Lung (tissue), 12 donors: Measurements from ENCODE around the gene TIMM8B. TPM values are rescaled to one million over a fixed set of nuclear protein-coding genes. Genes with fewer than 3 reads are reported as not detected.
A peak's percentile ranks its signal among the peaks of the same experiment; 100 is the strongest.
"Not testable (repeated sequence)": the region's sequence is repeated elsewhere in the genome, so short reads cannot be mapped to it uniquely, and the experiment has no call there.

Experiments
- ATAC-seq: fragments of 200-7000 bp; cut with Tn5 transposase; one replicate; pipeline ENCODE4 v1.9.1; 2020; ENCODE audit warnings: moderate number of reproducible peaks; ENCODE audit not compliant: insufficient read depth, low FRiP score
- DNase-seq, 3 donors: peaks; one replicate each; pipeline ENCODE4 v3.0.0-alpha.2; 2013 to 2017
- H3K27ac ChIP-seq, 2 donors: one replicate each; pipeline ENCODE4 v1.5.1; 2013; ENCODE audit warnings: mild to moderate bottlenecking in 2 of 2, moderate library complexity in 2 of 2, control low read depth in 1 of 2, inconsistent platforms in 1 of 2, low read depth in 1 of 2, low read length in 1 of 2
- H3K27me3 ChIP-seq, 3 donors: one replicate each; pipeline ENCODE4 v1.5.1; 2013; ENCODE audit warnings: low read length in 2 of 3; ENCODE audit not compliant: control insufficient read depth in 3 of 3, insufficient read depth in 3 of 3
- H3K36me3 ChIP-seq, 4 donors: one replicate each; pipeline ENCODE4 v1.5.1; 2013; ENCODE audit warnings: low read length in 4 of 4, mild to moderate bottlenecking in 1 of 4, moderate library complexity in 1 of 4; ENCODE audit not compliant: control insufficient read depth in 4 of 4, insufficient read depth in 4 of 4
- H3K4me1 ChIP-seq, 5 donors: one replicate each; pipeline ENCODE4 v1.5.1; 2013; ENCODE audit warnings: low read length in 5 of 5, mild to moderate bottlenecking in 2 of 5, moderate library complexity in 1 of 5; ENCODE audit not compliant: control insufficient read depth in 5 of 5, insufficient read depth in 5 of 5
- H3K4me3 ChIP-seq: one replicate; pipeline ENCODE4 v1.5.1; 2013; ENCODE audit warnings: mild to moderate bottlenecking, control low read depth, moderate library complexity
- H3K9ac ChIP-seq, 2 donors: one replicate each; pipeline ENCODE4 v1.5.1; 2013; ENCODE audit warnings: low read length in 2 of 2, control low read depth in 1 of 2; ENCODE audit not compliant: insufficient read depth in 1 of 2
- H3K9me3 ChIP-seq, 4 donors: one replicate each; pipeline ENCODE4 v1.5.1; 2013; ENCODE audit warnings: low read length in 3 of 4, mild to moderate bottlenecking in 1 of 4, moderate library complexity in 1 of 4; ENCODE audit not compliant: control insufficient read depth in 4 of 4, insufficient read depth in 3 of 4
- CTCF ChIP-seq: IDR thresholded peaks from 2 replicates; pipeline ENCODE4 v1.5.1; 2012; ENCODE audit warnings: mild to moderate bottlenecking; ENCODE audit errors: control extremely low read depth, extremely low read depth
- WGBS, 2 donors: extraction: QIAGEN DNeasy Blood & Tissue Kit; methylation state at CpG; one replicate each; pipeline ENCODE4 v1.1.7; 2013; 5-methylcytosine and 5-hydroxymethylcytosine counted together
- polyA plus RNA-seq, 2 donors: library from polyadenylated mRNA; stranded (reverse); fragments of 200-250 nt; gene quantifications; one replicate each; pipeline ENCODE4 v1.2.1, GENCODE V29; 2013
- total RNA-seq, 2 donors: library from RNA; depleted of rRNA in 1 of 2; stranded (reverse); fragments of >200 nt in 1 of 2; gene quantifications; one replicate each; pipeline ENCODE4 v1.2.1, GENCODE V29; 2014 to 2021
- donor health status: control.
- donor health status: control.
- donor health status: Bipolar disorder and iron deficiency.
- donor health status: healthy.
- donor health status: DM: yes; HTN: yes; CAD: no.

Gene TIMM8B
- total and polyA plus RNA-seq, 4 donors = 33.9 to 137 (median 86.0) TPM

- WGBS, 2 donors = 71 to 76% methylated on average over 4 of the region's 4 CpGs
- TF ChIP-seq CTCF = no peak
- Histone ChIP-seq H3K9me3 (no peaks in the 10 kb centered on the region), H3K27ac (no peak overlapping the region), H3K27me3 (no peaks in the 10 kb centered on the region), H3K9ac (no peak overlapping the region), H3K4me1 (no peaks in the 10 kb centered on the region), H3K4me3 (no peak overlapping the region), H3K36me3 (peaks cover 4 to 39% (median 21%) of the 10 kb centered on the region in 4 donors)
- no peak for ATAC-seq
- peak in 2 of 3 donors; percentile 30 to 48 for DNase-seq
Observed at GRCh38 chr11:112057170-112057569, 29.4 kb downstream of the TIMM8B start.

- no peak overlapping the region for H3K4me3 ChIP-seq
- 88 to 91% methylated on average over 3 of the region's 3 CpGs for WGBS, 2 donors
- H3K9ac ChIP-seq = no peak overlapping the region
- no peaks in the 10 kb centered on the region for H3K27me3 ChIP-seq
- peaks cover 6 to 36% (median 18%) of the 10 kb centered on the region in 4 donors for H3K36me3 ChIP-seq
- no peak for DNase-seq
- no peak for ATAC-seq
- H3K4me1 ChIP-seq = peaks cover 0 to 2% (median 0%) of the 10 kb centered on the region in 5 donors
- TF ChIP-seq CTCF = no peak
- H3K27ac ChIP-seq = no peak overlapping the region
- no peaks in the 10 kb centered on the region for H3K9me3 ChIP-seq
Observed at GRCh38 chr11:112051768-112052167, 34.8 kb downstream of the TIMM8B start.

- Histone ChIP-seq H3K4me3 (no peak overlapping the region), H3K9ac (no peak overlapping the region), H3K27ac (no peak overlapping the region), H3K9me3 (no peaks in the 10 kb centered on the region), H3K4me1 (peaks cover 0 to 2% (median 0%) of the 10 kb centered on the region in 5 donors), H3K36me3 (peaks cover 7 to 42% (median 18%) of the 10 kb centered on the region in 4 donors), H3K27me3 (no peaks in the 10 kb centered on the region)
- no peak for TF ChIP-seq CTCF
- WGBS, 2 donors = 76 to 77% methylated on average over 3 of the region's 3 CpGs
- DNase-seq (no peak), ATAC-seq (no peak)
Observed at GRCh38 chr11:112050721-112051120, 35.8 kb downstream of the TIMM8B start.

GRCh38 chr11:112049777-112050176 is 36.8 kb downstream of the TIMM8B start:
- DNase-seq (no peak), ATAC-seq (no peak)
- Histone ChIP-seq H3K27ac (no peak overlapping the region), H3K27me3 (no peaks in the 10 kb centered on the region), H3K9ac (no peak overlapping the region), H3K9me3 (no peaks in the 10 kb centered on the region), H3K4me1 (peaks cover 0 to 2% (median 0%) of the 10 kb centered on the region in 5 donors), H3K36me3 (peaks cover 7 to 45% (median 21%) of the 10 kb centered on the region in 4 donors), H3K4me3 (no peak overlapping the region)
- TF ChIP-seq CTCF = no peak
- 48% methylated on average over 2 of the region's 2 CpGs for WGBS, 2 donors

GRCh38 chr11:112048256-112048655 is 38.3 kb downstream of the TIMM8B start:
- ATAC-seq, H3K9me3 ChIP-seq, H3K27ac ChIP-seq: not testable (repeated sequence)

More at GRCh38 chr11:112048256-112048655, 38.3 kb downstream of the TIMM8B start:
- 97% methylated on average over 3 of the region's 3 CpGs for WGBS, 2 donors
- H3K9ac ChIP-seq, H3K27me3 ChIP-seq, H3K4me1 ChIP-seq, H3K4me3 ChIP-seq, DNase-seq: not testable (repeated sequence)
- peaks cover 7 to 42% (median 18%) of the 10 kb centered on the region in 4 donors for H3K36me3 ChIP-seq
